ENCODE data around the gene DDX23. TPM values are rescaled to one million over a fixed set of nuclear protein-coding genes. Genes with fewer than 3 reads are reported as not detected.

The DDX23 gene
- polyA plus RNA-seq, 3 donors: 21.4 to 63.8 (median 28.4) TPM

- Mint-ChIP-seq H3K27me3 (ENCODE audit: low read depth in 3 of 3) (peaks cover 17 to 25% (median 24%) of the 10 kb centered on the region in 3 donors), H3K9me3 (no peaks in the 10 kb centered on the region), H3K27ac (no peak overlapping the region), H3K36me3 (peaks cover under 1 to 3% of the 10 kb centered on the region in 2 donors), H3K4me1 (peaks cover 5% of the 10 kb centered on the region), H3K4me3 (no peak overlapping the region)
- Histone ChIP-seq H3K79me2 (ENCODE audit: insufficient read depth, low read length) (no peaks in the 10 kb centered on the region), H4K20me1 (ENCODE audit: insufficient read depth, low read length) (peaks cover 7% of the 10 kb centered on the region), H3K4me1 (ENCODE audit: control insufficient read depth in 1 of 2, insufficient read depth in 2 of 2, low read length in 2 of 2) (peaks cover 0 to 6% of the 10 kb centered on the region in 2 donors), H3K36me3 (replicated peaks in 1 of 2; ENCODE audit: control insufficient read depth in 1 of 2, insufficient read depth in 2 of 2, low read length in 2 of 2) (peaks cover 2 to 6% of the 10 kb centered on the region in 2 donors), H3K9ac (ENCODE audit: insufficient read depth, low read length, poor library complexity, severe bottlenecking) (no peak overlapping the region), H2AFZ (ENCODE audit: insufficient read depth, low read depth, low read length, poor library complexity, severe bottlenecking) (no peak overlapping the region), H3K4me2 (replicated peaks; ENCODE audit: extremely low read depth, low read length, poor library complexity, severe bottlenecking) (no peak overlapping the region), H3K27me3 (ENCODE audit: control insufficient read depth in 2 of 2, insufficient read depth in 2 of 2, low read length in 2 of 2) (peaks cover 6 to 21% of the 10 kb centered on the region in 2 donors), H3K27ac (ENCODE audit: low read depth in 1 of 2, low read length in 2 of 2) (no peak overlapping the region), H3K9me3 (replicated peaks in 1 of 2; ENCODE audit: control insufficient read depth in 1 of 2, insufficient read depth in 1 of 2, low read length in 2 of 2) (no peaks in the 10 kb centered on the region), H3K4me3 (replicated peaks in 1 of 3; ENCODE audit: low read depth in 2 of 3, low read length in 3 of 3) (no peak overlapping the region)
- WGBS (ENCODE audit: insufficient coverage): 97% methylated on average over 8 of the region's 11 CpGs
- intact Hi-C loops (cut with micrococcal nuclease): no loop called here
- no peak for TF ChIP-seq CTCF (IDR thresholded peaks at IDR 0.05)
- peak in 1 of 3 donors; percentile 2 for DNase-seq
Measured at GRCh38 chr12:48823281-48823680, 28.7 kb downstream of the DDX23 start.

GRCh38 chr12:48822711-48823110, 29.3 kb downstream of the DDX23 start:
- no peak overlapping the region for H3K4me3 ChIP-seq (replicated peaks in 1 of 3; ENCODE audit: low read depth in 2 of 3, low read length in 3 of 3)
- peaks cover 0 to under 1% of the 10 kb centered on the region in 2 donors for H3K36me3 ChIP-seq (replicated peaks in 1 of 2; ENCODE audit: control insufficient read depth in 1 of 2, insufficient read depth in 2 of 2, low read length in 2 of 2)
- H3K79me2 ChIP-seq (ENCODE audit: insufficient read depth, low read length): no peaks in the 10 kb centered on the region
- H3K9me3 Mint-ChIP-seq: peaks cover 0 to under 1% (median 0%) of the 10 kb centered on the region in 7 donors
- no peak overlapping the region for H3K4me3 Mint-ChIP-seq
- H3K9me3 ChIP-seq (replicated peaks in 1 of 2; ENCODE audit: control insufficient read depth in 1 of 2, insufficient read depth in 1 of 2, low read length in 2 of 2): no peaks in the 10 kb centered on the region
- no peak overlapping the region for H3K27ac ChIP-seq (ENCODE audit: low read depth in 1 of 2, low read length in 2 of 2)
- no peak overlapping the region for H3K4me2 ChIP-seq (replicated peaks; ENCODE audit: extremely low read depth, low read length, poor library complexity, severe bottlenecking)
- no peak overlapping the region for H3K9ac ChIP-seq (ENCODE audit: insufficient read depth, low read length, poor library complexity, severe bottlenecking)
- peaks cover 1% of the 10 kb centered on the region for H4K20me1 ChIP-seq (ENCODE audit: insufficient read depth, low read length)
- no peak overlapping the region for H2AFZ ChIP-seq (ENCODE audit: insufficient read depth, low read depth, low read length, poor library complexity, severe bottlenecking)
- no peak for TF ChIP-seq CTCF (IDR thresholded peaks at IDR 0.05)
- H3K27me3 ChIP-seq (ENCODE audit: control insufficient read depth in 2 of 2, insufficient read depth in 2 of 2, low read length in 2 of 2): peaks cover 7 to 27% of the 10 kb centered on the region in 2 donors
- WGBS (ENCODE audit: insufficient coverage): 100% methylated on average over 1 of the region's 2 CpGs
- peaks cover 6 to 11% of the 10 kb centered on the region in 2 donors for H3K4me1 ChIP-seq (ENCODE audit: control insufficient read depth in 1 of 2, insufficient read depth in 2 of 2, low read length in 2 of 2)
- peaks cover 22 to 31% (median 30%) of the 10 kb centered on the region in 3 donors for H3K27me3 Mint-ChIP-seq (ENCODE audit: low read depth in 3 of 3)
- H3K27ac Mint-ChIP-seq: no peak overlapping the region
- peak in 1 of 3 donors; percentile 1 for DNase-seq
- intact Hi-C loops (cut with micrococcal nuclease): no loop called here
- H3K4me1 Mint-ChIP-seq: peaks cover 10% of the 10 kb centered on the region
- H3K36me3 Mint-ChIP-seq: no peaks in the 10 kb centered on the region
